ENCODE data around the gene OTUD5.

OTUD5 gene

DNA sequence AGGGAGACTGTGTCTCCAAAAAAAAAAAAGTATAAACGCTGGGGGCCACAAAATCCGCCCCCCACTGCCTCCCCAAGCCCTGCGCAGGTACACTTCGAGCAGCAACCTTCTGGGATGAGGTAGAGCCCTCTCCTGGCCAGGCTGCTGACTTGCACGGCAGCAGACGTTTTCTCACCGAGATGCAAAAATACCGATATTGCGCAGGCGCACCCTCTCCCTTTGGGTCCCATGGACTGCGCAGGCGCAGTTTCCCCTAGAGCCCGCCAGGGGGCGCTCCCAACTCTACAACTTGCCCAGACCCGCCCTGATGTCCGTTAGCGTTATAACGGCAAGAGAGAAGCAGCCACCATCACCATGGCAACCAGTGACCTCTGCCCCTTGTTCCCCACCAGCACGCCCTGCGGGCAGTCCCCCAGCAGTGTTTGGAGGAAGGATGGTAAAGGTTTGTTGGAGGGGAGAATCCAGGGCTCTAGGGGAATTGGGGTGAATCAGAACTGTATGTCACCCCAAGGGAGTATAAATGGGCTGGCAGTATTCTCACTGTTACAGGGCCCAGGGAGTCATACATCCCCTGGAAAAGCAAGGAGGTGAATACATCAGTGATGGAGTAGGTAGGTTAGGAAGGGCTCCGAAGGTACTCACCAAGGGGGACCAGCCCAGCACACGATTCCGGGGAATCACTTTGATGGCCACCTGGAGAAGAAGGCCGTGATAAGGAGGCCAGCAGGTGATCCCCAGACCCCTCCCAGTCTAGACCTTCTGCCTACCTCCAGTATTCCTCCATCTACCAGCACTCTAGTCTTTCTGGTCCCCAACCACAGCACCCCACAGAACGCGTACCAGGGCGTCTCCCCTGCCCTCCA lies 40.0 kb downstream of the OTUD5 start (continued):
- TF ChIP-seq ZNF560 (tag by site-specific recombination; IDR thresholded peaks at IDR 0.05; ENCODE audit: borderline replicate concordance), result no peak
- 0 out of 2 replicates have a peak, but pooled peaks have one; percentile 31 for TF ChIP-seq ZNF561 (tag by site-specific recombination; IDR thresholded peaks at IDR 0.05; ENCODE audit: borderline replicate concordance)
- TF ChIP-seq KLF8 (tag by site-specific recombination; IDR thresholded peaks at IDR 0.05), result 0 out of 2 replicates have a peak, but pooled peaks have one; percentile 23
- peak; percentile 14; the same call in 1 of the 2 replicates for TF ChIP-seq SP2 (tag by site-specific recombination; IDR thresholded peaks at IDR 0.05)
- TF ChIP-seq ZBTB17 (tag by site-specific recombination; IDR thresholded peaks at IDR 0.05), result no peak; the same call in none of the 2 replicates
- TF ChIP-seq BCL11A (tag by site-specific recombination; IDR thresholded peaks at IDR 0.05; ENCODE audit: low read depth), result peak; percentile 93
- 0 out of 2 replicates have a peak, but pooled peaks have one; percentile 20 for TF ChIP-seq ZNF146 (tag by site-specific recombination; IDR thresholded peaks at IDR 0.05)

DNA sequence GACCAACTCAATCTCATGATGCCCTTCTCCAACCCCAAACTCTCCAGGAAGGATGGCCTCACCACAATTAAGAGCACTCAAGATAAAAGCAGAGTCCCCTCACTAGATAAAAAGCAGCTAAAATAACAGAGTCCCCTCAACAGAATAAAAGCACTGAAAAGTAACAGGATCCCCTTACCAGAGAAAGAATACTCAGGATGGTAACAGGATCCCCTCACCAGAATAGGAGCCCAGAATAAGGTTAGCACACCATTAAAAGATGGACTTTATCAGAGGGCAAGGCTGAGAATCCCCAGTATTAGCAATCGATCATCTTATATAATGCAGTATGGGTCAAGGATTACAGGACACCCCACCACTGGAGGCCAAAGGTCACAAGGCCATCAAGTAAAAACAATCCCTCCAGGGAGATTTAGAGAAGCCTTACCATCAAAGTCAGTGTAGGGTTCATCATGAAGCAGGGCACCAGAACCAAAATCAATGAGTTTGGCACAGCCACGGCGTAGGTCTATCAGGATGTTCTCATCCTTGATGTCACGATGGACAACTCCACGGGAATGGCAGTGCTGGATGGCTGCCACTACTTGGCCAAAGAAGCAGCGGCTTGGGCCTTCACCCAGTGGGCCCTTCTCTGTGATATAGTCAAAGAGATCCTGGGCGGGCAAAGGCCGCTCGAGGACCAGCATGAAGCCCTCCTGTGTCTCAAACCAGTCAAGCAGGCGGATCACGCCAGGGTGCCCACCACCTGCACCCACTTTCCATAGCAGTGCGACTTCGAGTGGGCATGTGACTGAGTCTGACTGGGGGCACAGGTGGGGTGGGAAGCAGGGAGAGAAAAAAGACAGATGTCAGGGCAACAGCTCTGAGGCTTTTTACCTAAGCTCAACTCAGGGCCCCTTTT lies 42.6 kb downstream of the OTUD5 start:
- TF ChIP-seq ZFP3 (tag by site-specific recombination; IDR thresholded peaks at IDR 0.05; ENCODE audit: low read depth) (no peak), BCL11A (tag by site-specific recombination; IDR thresholded peaks at IDR 0.05; ENCODE audit: low read depth) (no peak), MYNN (tag by site-specific recombination; IDR thresholded peaks at IDR 0.05; ENCODE audit: borderline replicate concordance) (peak; percentile 86), ZNF10 (tag by site-specific recombination; IDR thresholded peaks at IDR 0.05) (no peak), ZNF548 (tag by site-specific recombination; IDR thresholded peaks at IDR 0.05) (no peak)
- H3K4me3 ChIP-seq (ENCODE audit: low read depth, low read length), result no peak overlapping the region
- H3K9me3 ChIP-seq (ENCODE audit: control insufficient read depth, insufficient read depth, low read depth, low read length), result no peaks in the 10 kb centered on the region
- peaks cover 0 to 37% of the 10 kb centered on the region in 2 experiments; a peak in 2 of 3 replicates for H3K36me3 ChIP-seq (ENCODE audit: control insufficient read depth in 2 of 2, insufficient read depth in 1 of 2, low read length in 2 of 2)
- ChIA-PET CTCF (no interaction called here), POLR2A (no interaction called here)
- 0 out of 2 replicates have a peak, but pooled peaks cover 3% of the 10 kb centered on the region for H3K4me1 ChIP-seq (ENCODE audit: control insufficient read depth, insufficient read depth, low read length)
- H3K27ac ChIP-seq (ENCODE audit: extremely low read depth, low read depth, low read length), result no peak overlapping the region

DNA sequence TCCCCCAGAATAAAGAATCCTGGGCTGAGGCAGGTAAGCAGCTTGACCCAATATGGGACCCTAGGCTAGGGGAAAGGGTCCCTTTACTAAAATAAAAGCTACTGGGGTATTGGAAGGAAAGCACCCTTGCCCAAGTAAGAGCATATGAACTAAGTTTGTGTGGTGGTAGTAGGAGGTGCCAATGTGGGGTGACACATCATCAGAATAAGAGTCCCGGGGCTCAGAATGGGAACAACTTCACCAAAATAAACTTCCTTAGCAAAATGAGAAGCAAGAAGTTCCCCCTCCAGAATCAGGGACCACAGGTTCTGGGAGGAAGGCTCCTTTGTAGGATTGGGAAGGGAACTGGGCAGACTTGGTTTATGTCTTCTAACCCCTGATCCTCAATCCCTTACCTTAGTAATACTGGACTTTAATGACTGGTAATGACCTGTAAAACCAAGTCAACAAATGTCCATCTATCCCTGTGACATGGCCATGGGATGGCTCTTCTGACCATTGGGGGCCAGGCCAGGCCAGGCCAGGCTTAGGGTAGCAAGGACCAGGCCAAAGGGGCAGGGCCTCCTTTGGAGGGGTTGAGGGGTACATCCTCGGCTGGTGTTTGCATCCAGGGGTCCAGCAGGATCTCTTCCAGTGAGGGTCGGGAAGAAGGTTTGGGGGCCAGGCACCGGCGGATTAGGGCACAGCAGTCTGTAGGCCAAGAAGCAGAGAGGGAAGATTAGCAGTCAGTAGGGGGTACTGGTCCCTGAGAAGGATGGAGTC lies 43.6 kb downstream of the OTUD5 start:
- TF ChIP-seq, protein P1, sequence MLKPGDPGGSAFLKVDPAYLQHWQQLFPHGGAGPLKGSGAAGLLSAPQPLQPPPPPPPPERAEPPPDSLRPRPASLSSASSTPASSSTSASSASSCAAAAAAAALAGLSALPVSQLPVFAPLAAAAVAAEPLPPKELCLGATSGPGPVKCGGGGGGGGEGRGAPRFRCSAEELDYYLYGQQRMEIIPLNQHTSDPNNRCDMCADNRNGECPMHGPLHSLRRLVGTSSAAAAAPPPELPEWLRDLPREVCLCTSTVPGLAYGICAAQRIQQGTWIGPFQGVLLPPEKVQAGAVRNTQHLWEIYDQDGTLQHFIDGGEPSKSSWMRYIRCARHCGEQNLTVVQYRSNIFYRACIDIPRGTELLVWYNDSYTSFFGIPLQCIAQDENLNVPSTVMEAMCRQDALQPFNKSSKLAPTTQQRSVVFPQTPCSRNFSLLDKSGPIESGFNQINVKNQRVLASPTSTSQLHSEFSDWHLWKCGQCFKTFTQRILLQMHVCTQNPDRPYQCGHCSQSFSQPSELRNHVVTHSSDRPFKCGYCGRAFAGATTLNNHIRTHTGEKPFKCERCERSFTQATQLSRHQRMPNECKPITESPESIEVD (tag by site-specific recombination; IDR thresholded peaks at IDR 0.05), result no peak
- TF ChIP-seq MYNN (tag by site-specific recombination; IDR thresholded peaks at IDR 0.05; ENCODE audit: borderline replicate concordance), result peak; percentile 82; the same call in 1 of the 2 replicates
- ChIA-PET POLR2A (interaction anchor here (0.7 kb wide), 1 partner anchor 30 kb away, joined by 5 read pairs; no protein-coding TSS in a partner anchor), CTCF (no interaction called here)
- no peaks in the 10 kb centered on the region for H3K9me3 ChIP-seq (ENCODE audit: control insufficient read depth, insufficient read depth, low read depth, low read length)
- H3K4me3 ChIP-seq (ENCODE audit: low read depth, low read length), result no peak overlapping the region
- H3K36me3 ChIP-seq (ENCODE audit: control insufficient read depth in 2 of 2, insufficient read depth in 1 of 2, low read length in 2 of 2), result peaks cover 0 to 43% of the 10 kb centered on the region in 2 experiments; a peak in 2 of 3 replicates
- H3K27ac ChIP-seq (ENCODE audit: extremely low read depth, low read depth, low read length), result no peak overlapping the region
- H3K4me1 ChIP-seq (ENCODE audit: control insufficient read depth, insufficient read depth, low read length), result no peaks in the 10 kb centered on the region
